HG02970 (cell line): Measurements from ENCODE around the gene NUDT6.

Source experiments
- ATAC-seq: cut with Tn5 transposase; IDR thresholded peaks from one replicate; pipeline ENCODE4 v1.9.1; 2021; ENCODE audit warnings: mild to moderate bottlenecking, moderate library complexity, moderate number of reproducible peaks; ENCODE audit not compliant: unreplicated experiment, low FRiP score

Gene NUDT6

DNA sequence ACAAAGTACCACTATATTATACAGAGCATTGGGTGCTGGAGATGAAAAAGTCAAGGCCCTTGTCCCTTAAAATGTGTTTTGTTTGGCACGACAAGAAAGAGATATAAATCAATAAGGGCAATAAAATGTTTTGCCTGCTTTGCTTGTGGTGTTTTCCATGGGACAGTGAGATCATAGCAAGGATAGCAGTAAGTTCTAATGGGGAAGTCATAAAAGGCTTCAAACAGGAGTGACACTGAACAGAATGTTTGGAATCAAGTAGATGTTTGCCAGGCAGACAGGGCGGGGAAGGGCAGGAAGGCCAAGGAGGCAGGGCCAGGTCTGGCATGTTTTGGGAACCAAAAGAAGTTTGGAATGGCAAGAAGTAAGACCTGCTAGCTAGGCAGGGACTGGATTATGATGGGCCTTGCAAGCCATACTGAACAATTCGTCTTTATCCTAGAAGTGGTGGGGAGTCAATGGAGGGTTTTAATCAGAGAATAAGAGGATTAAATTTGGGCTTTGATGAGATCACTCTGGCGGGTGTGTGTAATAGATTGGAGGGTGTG is 79.3 kb downstream of the NUDT6 start:
- no peak for ATAC-seq
